Activated T-cell treated with anti-CD3 and anti-CD28 coated beads for 1 hour (primary cell): ENCODE data around the gene TCF7L2.

ENCODE experiments used
- DNase-seq: peaks from one replicate; pipeline ENCODE4 v3.0.0-alpha.2; 2020; ENCODE audit warnings: low read depth

Gene TCF7L2

DNA sequence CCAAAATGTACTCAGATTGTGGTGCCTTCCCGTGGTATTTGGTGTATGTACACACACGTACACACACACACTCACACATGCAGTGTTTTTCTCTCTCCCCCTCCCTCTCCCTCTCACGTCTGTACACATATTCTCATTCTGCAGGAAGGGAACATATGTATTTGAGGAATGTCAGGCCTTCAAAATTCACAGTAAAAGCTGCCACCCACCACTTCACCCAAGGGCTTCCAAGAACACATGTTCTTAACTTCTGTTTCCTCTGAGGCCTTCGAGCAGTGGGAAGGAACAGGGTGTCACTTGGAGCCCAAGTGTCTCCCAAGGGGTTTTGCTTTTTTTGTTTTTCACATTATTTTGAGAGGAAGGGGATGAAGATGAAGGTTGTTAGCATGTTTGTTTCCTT, 198.9 kb downstream of the TCF7L2 start:
- DNase-seq: no peak

DNA sequence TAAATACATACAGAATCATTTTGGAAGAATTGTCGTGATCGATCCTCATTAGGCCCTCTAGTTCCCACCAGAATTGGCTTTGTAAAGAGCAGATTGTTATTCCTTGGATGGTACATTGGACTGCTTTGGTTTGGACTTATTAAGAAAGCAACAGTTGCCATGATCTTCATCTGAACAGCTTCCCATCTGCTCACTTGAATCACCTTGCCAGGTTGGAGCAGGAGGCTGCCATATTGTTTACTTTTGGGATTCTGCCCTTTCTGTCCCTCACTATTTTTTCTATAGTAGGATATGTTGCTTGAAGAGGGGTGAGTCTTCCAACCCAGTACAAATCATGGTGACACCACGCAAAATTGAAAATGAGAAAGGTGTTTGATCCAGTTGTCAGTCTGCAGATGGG, 199.6 kb downstream of the TCF7L2 start:
- DNase-seq: no peak

GRCh38 chr10:113151190-113151666, 201.2 kb downstream of the TCF7L2 start:
- no peak for DNase-seq

DNA sequence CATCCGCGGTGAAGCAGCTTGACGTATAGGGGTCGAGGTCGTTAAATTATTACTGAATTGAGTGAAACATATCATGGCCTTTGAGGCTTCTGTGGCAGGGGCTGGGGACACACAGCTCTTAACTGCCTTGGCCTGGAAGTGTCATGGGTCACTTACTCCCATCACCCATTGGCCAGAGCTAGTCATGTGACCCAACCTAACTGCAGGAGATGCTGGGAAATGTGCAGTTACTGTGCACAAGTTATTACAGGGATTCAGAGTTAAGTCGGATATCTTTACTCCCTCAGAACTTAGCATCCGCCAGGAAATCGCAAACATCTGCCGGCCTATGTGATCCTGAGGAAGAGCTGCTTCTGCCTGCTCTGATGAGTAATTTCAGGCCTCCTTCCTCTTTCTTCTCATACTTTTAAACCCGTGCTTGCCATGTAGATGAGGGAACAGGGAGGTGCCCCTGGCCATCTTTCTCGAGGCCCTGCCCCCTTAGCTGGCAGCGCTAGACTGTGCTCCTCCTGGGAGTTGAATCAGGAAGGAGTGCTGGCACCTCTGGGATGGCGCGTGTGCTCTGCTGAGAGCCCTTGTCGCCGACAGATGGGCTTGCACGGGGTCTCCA, 203.6 kb downstream of the TCF7L2 start:
- DNase-seq: no peak

DNA sequence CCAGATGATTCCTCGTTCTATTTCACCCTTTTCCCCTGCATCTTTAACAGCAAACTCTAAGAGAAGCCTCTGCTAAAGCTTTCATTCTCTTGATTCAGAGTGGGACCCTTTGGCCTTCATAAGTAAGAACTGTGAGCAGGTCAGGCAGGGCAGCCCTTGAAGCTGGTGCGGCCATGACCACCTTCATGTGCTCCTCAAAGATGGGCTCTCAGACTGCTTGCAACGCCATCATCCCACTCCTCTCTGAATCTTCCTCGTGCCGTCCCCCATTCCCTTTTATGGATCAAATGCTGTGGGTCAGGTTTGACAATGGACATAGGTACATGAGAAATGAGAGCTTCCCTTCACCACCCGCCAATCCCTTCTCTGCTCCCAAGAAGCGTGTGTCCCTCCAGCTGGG, 207.4 kb downstream of the TCF7L2 start:
- DNase-seq: no peak

DNA sequence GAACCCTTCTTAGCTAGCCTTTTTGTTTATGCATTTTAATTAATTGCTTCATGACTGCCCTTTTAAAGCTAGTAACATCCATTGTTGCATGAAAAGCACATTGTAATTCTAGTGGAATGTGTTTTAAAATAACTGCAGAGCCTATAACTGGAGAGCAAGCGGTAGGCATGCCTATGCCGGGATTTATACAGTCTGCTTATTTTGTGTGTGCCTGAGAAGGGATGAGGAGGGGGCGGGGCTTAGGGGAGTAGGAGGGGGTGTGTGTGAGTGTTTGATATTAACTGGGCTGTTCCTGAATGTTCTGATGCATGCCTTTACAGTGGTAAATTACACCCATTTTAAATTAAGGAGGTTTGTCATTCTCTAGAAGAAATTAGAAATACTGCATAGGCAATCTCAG, 208.1 kb downstream of the TCF7L2 start:
- DNase-seq: no peak

GRCh38 chr10:113159563-113159962, 209.5 kb downstream of the TCF7L2 start:
- no peak for DNase-seq

DNA sequence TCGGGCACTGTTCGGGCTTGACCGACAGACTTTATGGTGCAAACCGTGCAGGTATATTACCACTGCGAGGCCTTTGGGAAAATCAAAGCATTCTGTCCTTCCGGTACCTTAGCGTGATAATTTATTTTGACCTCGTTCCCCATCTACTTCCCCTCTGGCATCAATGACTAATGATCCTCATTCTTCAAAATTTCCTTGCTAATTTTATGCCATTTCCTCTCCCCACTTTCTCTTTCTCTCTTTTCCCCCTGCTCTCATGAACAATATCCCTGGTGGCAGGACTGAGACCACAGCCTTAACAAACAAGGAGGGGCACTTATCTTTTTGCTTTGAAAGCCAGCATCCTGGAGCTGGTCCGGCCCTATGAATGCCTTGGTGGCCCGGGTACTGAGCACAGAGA, 210.6 kb downstream of the TCF7L2 start:
- no peak for DNase-seq

- DNase-seq: no peak
Observed at GRCh38 chr10:113161066-113161465, 211.0 kb downstream of the TCF7L2 start.

- DNase-seq: no peak
Observed at GRCh38 chr10:113162960-113163359, 212.9 kb downstream of the TCF7L2 start.

DNA sequence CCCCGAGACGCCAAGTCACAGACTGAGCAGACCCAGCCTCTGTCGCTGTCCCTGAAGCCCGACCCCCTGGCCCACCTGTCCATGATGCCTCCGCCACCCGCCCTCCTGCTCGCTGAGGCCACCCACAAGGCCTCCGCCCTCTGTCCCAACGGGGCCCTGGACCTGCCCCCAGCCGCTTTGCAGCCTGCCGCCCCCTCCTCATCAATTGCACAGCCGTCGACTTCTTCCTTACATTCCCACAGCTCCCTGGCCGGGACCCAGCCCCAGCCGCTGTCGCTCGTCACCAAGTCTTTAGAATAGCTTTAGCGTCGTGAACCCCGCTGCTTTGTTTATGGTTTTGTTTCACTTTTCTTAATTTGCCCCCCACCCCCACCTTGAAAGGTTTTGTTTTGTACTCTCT, 215.6 kb downstream of the TCF7L2 start:
- DNase-seq: no peak

GRCh38 chr10:113167702-113168101, 217.7 kb downstream of the TCF7L2 start:
- no peak for DNase-seq

- DNase-seq: no peak
Observed at GRCh38 chr10:113168584-113168983, 218.5 kb downstream of the TCF7L2 start.

- DNase-seq: no peak
Observed at GRCh38 chr10:113169111-113169510, 219.1 kb downstream of the TCF7L2 start.

- DNase-seq: no peak
Observed at GRCh38 chr10:113169853-113170460, 219.9 kb downstream of the TCF7L2 start.

- DNase-seq: no peak
Observed at GRCh38 chr10:113171662-113172061, 221.6 kb downstream of the TCF7L2 start.

DNA sequence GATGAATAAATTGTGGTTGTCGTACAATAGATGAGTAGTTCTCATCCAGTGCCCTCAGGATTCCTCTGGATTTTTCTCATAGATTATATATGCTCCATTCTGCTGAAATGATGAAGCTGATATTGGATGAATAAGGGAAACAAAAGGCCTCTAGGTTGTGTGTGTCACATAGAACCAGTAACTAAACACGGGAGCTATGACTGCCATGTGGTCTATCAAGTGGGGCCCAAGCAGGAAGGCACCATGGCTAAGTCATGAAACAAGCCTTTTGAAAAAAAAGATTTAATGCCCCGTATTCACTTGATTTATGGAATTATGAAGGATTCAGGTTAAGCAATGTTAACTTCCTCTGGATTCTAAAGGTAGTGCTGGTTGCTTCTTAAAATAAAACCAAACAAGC, 225.1 kb downstream of the TCF7L2 start:
- no peak for DNase-seq

DNA sequence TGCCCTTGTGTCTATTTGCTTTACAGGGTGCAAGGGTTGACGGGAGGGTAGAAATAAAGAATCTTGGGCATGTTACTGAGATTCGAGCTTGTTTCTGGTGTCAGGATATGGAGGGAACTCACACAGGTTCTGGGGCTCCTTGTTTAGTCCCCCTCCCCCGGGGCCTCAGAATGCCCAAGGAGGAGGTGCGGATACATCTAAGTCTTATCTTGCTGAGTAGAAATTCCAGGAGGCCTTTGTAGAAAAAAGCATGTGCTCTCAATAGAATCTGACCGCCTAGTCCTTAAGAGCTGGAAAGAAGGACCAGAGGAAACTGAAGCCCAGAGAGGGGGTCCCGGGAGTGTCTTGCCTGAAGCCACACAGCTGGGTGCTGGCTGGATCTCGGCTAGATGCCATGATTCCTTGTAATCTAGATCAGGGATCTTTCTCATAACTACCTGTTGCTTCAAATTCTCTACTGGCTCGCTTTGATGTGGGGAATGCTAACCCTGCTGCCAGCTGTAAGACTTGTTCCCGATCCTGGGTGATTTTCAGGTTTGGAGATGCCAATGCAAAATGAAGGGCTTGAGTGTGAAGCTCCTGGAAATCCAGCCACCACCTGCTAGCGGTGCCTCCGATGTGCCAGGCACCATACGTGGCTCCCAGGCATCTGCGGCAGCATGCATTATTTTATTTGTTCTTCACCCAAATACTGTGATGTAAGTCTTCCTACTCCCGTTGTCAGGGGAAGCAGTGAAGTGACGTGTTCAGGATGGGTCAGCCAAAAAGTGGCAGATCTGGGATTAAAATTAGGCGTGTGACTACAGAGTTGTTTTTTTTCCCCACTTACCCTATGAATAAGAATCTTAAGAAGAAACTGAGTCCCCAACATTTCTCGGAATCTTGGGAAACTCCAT, 226.0 kb downstream of the TCF7L2 start:
- DNase-seq: no peak

DNA sequence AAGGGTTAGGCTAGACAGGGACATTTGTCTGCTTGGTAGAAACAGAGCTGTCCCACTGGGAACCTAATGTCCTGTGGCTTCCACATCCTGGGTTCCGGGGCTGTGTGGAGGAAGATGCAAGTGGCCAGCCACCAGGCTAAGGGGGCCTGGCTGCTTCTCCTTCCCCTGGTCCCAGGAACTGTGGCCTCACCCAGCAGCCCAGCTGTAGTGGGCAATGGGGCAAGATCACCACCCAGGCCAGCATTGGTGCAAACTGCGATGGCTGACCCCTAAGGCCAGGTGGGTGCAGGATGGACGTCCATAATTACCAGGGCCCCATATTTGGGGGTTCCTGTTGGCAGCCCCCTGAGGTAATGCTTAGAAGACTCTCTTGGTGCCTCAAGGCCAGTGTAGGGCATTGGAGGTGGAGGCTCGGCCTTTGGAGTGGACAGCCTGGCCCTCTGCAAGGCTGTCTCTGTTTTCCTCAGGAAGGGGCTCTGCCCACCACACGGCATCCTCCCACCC, 226.7 kb downstream of the TCF7L2 start:
- DNase-seq: no peak

DNA sequence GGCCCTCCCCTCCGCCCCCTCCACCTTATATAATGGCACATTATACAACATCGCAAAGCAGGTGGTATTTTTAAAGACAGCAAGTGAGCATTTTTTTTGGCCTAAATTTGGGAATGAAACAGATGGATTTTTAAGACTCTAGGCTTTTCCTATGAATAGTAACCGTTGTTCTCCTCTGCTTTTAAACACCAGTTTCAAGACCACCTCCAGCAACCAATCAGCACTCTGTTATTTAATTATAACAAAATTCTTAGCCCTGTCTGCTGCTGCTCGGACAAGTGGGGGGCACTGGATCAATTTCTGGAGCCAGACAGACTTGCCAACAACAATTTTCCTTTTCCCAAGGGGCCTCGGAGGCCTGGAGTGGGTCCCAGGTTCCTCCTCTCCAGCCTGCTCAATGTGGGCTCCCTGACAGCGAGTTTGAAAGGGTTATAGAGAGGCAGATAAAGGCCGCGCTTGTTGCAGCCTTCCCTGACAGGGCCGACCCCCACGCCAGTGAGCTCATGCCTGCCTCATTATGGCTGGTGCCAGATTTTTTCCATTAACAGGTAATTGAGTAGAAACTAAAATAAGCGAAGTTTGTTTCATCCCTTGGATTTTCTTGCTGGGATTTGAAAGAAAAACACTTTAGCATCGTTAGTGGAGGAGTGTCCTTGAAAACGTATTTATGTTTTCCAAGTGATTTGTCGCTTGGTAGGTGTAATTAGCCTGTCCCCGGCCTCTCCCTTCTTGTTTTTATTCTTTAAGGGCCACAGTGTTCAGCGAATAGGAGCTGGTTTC, 227.3 kb downstream of the TCF7L2 start:
- no peak for DNase-seq

DNA sequence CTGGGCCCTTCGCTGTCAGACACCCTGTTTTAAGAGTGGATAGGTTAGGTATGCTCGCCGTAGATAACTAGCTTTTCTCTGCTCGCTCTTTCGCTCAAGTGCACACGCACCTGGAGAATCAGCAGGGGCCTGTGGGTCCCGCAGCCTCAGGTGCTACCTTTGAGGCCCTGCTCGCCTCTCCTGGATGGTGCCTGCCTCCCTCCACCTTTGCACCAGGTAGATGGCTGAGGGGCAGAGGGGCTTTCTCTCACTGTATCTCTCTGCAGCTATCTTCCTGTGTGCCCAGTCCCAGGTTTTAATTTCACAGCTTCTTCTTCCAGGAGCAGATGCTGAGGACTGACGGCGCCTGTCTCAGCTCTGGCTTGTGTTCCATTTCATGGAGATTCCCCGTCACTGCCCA, 227.9 kb downstream of the TCF7L2 start:
- DNase-seq: no peak

- DNase-seq: no peak
Observed at GRCh38 chr10:113178771-113179170, 228.7 kb downstream of the TCF7L2 start.
